HG03521 (cell line): ENCODE results near the gene ESRRB.

Experiments used
- ATAC-seq: cut with Tn5 transposase; IDR thresholded peaks from one replicate; pipeline ENCODE4 v1.9.1; 2021; ENCODE audit warnings: mild to moderate bottlenecking, moderate library complexity; ENCODE audit not compliant: unreplicated experiment

ESRRB gene

DNA sequence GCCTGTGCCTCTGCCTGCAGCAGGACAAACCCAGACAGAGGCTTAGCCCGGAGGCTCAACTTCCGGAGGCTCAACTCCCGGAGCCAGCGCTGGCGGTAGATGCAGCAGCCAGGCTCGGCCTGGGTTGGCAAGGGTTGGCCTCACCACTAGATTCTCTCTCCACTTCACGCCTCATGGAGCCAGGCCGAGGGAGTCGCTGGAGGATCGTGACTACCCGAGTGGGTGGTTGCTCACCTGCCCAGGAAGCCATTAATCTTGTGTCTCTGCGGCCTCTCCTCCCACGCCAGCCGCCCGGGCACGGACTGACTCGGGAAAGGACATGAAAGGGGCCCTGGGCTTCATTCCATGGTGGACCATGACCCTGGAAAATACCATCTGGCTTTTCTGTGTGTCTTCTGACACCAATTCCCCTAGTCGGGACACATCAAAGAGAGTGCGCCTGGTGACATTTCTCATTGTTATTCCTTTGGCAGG lies 20.8 kb downstream of the ESRRB start:
- ATAC-seq = no peak

DNA sequence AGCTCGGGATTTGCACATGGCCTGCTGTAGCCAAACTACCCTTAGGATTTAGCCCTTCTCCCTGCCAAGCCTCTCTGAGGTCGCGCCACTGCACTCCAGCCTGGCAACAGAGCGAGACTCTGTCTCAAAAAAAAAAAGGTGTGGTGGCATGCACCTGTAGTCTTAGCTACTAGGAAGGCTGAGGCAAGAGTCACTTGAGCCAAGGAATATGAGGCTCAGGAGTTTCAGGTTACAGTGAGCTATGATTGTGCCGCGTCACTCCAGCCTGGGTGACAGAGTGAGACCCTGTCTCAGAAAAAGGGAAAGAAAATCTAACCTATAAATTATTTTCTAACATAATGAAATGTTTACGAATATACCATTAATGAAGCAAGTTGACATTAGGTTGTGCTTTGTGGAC lies 29.7 kb downstream of the ESRRB start:
- ATAC-seq = no peak

DNA sequence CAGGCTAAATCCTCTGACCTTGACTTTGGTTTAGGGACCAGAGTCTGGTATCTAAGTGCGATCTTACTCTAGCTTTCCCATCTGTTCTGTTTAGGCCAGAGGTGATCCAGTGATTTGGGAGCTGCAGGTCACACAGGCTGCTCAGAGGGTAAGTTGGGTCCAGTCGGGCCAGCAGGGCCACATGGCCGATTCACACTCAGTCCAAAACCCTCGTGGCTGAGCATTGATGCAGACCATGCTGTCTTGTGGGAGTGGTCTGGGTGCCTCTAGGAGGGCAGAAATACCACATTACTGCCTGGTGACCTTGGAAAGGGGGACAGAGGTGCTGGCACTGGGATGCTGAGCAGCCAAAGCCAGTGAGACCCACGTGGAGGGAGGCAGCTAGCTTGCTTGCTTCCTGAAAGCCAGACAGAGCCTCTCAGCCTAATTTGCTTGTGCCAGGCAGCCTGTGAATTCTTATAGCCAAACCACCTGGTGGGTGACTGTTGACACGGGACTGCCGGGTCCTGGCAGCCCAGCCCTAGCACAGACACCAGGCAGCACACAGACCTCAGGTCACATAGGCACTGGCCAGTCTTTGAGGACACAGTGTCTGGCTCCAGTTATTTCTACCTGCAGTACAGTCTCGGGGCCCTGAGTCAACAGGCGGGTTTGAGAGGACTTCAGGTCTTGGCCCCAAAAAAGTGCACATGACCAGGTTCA lies 31.7 kb downstream of the ESRRB start:
- ATAC-seq = no peak

DNA sequence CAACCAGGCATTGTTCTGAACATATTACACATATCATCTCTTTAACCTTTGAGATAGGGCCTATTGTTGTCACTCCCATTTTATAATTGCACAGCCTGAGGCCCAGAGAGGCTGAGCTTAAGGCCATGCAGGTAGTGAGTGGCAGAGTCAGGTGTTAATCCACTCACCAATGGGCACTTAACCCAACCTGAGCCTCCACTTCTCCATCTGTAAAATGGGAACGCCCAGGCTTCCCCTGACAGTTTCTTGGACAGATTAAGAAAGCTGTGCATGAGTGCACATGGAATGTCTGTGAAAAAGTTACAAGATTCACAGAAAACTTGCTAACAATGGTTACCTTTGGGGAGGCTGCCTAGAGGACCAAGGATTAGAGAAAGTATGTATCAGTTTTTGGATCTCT lies 32.9 kb downstream of the ESRRB start:
- no peak for ATAC-seq

DNA sequence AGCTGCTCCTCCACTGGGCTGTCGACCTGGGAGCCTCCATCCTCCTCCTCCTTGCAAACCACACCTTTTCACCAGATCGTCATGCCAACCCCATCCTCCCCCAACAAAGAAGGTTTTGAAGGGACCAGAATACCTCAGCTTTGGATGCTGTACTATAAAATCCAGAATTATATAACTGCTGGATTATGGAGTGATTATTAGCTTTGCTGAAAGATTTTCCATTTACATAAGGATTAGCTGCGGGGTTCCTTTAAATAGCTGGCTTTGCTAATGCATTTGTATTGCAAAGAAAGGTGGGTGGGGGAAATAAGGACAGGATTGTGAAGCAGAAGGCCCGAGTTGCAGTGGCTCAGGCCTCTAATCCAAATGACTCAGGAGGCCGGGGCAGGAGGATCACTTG lies 36.6 kb downstream of the ESRRB start:
- ATAC-seq = no peak

DNA sequence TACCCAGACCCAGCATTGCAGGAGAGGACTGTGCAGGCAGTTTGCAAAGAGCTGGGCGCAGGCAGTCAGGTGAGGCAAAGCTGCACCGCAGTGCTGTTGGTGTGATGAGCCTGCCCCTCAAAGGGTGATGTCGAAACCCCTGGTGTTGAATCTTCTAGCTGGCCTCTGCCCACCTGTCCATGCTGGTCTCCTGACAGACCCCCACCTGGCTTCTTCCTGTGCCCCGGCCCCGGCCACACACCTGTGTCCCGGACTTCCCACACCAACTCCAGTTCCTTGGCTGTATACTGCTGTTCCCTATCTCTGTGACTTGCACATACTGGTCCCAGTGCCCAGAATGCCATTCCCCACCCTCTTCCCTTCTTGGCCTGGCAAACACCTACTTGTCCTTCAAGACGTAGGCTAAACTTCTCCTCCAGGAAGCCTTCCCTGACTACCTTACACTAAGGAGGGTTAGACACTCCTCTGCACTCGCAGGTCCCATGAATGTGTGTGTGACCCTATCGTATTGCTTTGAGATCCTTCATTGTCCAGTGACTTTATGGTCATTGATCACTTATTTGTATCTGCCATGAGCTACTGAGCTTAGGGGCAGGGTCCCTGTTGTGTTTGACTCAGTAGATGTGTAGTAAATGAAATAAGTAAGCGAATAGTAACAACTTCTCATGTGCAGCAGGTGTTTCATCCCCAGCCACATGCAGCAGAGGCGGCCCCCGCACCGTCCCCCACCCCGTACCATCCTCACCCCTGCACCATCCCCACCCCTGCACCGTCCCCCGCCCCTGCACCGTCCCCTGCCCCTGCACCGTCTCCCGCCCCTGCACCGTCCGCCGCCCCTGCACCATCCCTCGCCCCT lies 37.4 kb downstream of the ESRRB start:
- no peak for ATAC-seq

- ATAC-seq = no peak
Observed at GRCh38 chr14:76413962-76414600, 38.1 kb downstream of the ESRRB start.

DNA sequence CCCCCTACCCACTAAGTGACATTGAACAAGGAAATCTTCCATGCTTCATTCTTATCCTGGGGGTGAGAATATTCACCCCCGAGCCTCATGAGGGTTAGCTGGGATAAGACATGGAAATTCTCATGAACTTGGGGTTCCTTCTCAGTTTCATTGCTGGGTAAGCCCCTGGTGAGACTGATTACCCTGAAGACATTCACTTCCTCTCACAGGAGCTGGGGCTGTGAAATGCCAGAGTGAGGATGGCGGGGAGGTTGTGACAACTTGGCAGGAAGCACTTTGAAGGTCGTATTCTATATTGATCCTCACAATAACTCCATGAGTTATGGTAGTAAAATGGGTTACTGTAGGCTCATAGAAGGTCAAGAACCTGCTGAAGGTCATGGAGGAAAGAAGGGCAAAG lies 43.5 kb downstream of the ESRRB start:
- ATAC-seq = no peak

GRCh38 chr14:76420827-76421226 lies 44.9 kb downstream of the ESRRB start:
- no peak for ATAC-seq

GRCh38 chr14:76421662-76422061 lies 45.7 kb downstream of the ESRRB start:
- no peak for ATAC-seq

- no peak for ATAC-seq
Observed at GRCh38 chr14:76422662-76423061, 46.7 kb downstream of the ESRRB start.

DNA sequence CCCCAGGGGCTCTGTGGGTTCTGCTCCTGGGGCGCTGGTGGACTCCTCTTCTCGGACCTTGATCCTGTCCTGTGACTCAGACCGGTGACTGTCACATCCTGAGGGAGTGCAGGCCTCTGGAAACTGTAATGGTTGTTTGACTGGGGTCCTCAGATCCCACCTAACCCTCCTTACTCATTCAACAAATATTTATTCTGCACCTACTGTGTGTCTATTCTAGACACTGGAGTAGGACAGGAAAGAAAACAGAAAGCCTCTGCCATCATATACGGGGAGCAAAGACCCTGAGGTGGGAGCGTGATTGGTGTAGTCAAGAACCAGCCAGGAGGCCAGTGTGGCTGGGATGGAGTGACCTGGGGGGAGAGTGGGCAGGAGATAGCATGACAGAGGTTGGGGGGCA lies 47.6 kb downstream of the ESRRB start:
- no peak for ATAC-seq

GRCh38 chr14:76424359-76424758 lies 48.4 kb downstream of the ESRRB start:
- no peak for ATAC-seq

GRCh38 chr14:76426161-76426696 lies 50.3 kb downstream of the ESRRB start:
- ATAC-seq = no peak

- ATAC-seq = no peak
Observed at GRCh38 chr14:76428611-76429010, 52.7 kb downstream of the ESRRB start.

DNA sequence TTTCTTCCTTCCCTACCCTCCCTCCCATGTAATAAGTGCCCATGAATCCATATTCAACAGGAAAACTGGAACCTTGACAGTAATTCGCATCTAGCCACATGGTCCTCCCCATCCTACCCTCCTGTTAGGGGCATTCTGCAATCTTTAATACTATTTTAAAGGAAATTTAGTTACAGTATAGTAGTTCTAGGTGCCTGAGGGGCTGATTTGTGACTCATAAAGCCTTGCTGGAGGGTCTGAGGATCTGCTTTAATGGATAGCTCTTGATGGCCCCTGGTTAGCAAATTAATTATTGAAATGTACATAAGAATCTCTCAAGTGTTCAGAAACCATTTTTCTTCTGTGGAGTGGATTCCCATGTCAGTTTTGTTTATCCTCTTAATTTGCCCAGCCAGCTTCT lies 54.1 kb downstream of the ESRRB start:
- no peak for ATAC-seq

DNA sequence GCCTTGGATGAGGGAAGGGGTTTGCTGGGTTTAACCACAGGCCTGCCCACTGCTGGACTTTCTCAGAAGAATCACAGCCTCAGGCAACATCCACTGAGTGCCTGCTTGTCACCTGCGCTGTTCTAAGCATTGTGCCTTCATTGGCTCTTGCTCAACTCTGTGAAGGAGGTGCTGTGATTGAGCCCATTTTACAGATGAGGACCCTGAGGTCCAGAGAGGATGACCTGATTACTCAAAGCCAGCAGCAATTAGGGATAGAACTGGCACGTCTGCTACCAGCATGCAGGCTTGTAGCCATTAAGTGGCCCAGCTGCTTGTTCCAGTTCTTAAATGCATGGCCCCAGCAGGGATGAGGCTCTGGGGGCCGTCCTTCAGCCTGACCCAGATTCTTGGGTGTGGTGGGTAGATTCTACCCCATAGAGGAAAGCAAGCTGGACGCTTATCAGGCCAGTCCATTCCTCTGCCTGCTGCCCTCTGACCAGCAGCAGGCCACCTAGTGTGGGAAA lies 54.6 kb downstream of the ESRRB start:
- ATAC-seq = no peak

DNA sequence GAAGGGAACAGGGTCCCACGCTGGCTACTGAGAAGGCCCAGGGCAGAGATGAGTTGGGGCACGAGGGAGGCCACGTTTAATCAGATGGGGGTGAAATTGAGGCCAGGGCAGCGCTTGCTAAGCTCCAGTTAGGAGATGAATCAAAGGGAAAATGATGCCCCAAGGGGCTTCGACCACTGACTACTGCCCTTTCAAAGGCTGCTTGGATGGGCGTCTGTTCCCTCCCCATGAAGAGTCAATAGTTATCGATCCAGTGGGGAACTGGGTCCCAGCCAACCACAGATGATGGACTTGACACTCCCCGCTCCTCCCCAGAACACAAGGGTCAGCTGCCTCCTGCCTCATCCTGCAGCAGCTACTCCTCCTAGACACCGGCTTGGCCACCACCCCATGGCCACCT lies 55.6 kb downstream of the ESRRB start:
- no peak for ATAC-seq

DNA sequence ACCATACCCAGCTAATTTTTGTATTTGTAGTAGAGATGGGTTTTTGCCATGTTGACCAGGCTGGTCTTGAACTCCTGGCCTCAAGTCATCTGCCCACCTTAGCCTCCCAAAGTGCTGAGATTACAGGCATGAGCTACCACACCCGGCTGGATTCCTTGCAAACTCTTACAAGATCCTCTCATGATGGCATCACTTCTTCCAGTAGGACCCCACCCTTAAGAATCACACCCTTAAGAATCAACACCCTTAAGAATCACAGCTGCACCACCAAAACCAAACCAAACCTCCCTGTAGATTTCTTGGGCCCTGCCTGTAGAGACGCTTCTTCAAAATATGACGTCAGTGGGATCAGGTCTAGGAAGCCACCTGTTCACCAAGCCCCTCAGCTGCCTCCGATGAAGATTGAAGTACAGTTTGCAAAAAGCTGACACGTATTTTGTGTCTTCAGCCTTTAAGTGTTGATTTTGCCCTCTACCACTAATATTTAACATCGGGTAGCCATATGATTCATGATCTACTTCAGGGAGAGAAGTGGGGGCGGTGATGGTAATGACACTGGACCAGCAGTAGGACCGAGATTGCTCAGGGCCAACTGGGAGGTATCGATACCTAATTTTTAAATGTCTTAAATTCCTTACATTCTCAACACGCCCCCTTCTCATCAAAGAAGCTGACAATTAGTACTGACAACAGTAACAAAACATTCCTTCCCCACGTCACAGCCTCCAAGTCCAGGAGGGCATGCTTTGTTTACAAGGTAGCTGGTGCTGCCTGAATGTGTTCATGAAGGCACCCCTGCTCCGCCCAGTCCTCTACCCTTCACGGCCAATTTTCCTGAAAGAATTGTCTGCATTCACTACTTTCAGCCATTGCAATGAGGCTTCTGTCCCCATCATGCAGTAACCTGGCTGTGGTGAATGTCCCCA lies 57.2 kb downstream of the ESRRB start:
- ATAC-seq = no peak

- no peak for ATAC-seq
Observed at GRCh38 chr14:76434220-76434619, 58.3 kb downstream of the ESRRB start.
